HG03520 (cell line): ENCODE data around the gene TCAF1.

Source experiments
- ATAC-seq: cut with Tn5 transposase; IDR thresholded peaks from one replicate; pipeline ENCODE4 v1.9.1; 2021; ENCODE audit warnings: mild to moderate bottlenecking, moderate library complexity; ENCODE audit not compliant: unreplicated experiment

The TCAF1 gene

GRCh38 chr7:143901668-143902331 lies at the start of gene TCAF1:
Gene TCAF1 (minus strand): TSS chr7:143902176. CDS start chr7:143876608, 25,568 bp downstream.
- ATAC-seq, result peak; percentile 89

GRCh38 chr7:143948733-143949132 lies 46.8 kb upstream of the TCAF1 start:
- ATAC-seq, result no peak

GRCh38 chr7:143947111-143947510 lies 45.1 kb upstream of the TCAF1 start:
- ATAC-seq, result no peak

DNA sequence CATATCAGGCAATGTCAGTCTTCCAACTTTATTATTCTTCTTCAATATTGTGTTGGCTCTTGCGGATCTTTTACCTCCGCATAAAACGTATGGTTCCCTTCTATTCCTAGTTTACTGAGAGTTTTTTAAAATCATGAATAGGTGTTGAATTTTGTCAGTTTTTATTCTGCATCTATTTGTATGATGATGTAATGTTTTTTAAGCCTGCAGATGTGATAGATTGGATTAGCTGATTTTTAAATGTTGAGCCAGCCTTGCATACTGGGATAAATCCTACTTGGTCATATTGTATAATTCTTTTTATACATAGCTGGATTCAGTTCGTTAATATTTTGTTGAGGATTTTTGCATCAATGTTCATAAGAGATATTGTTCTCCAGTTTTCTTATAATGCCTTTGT lies 43.4 kb upstream of the TCAF1 start:
- ATAC-seq, result no peak

GRCh38 chr7:143938379-143939243 lies 36.6 kb upstream of the TCAF1 start:
- ATAC-seq, result no peak

DNA sequence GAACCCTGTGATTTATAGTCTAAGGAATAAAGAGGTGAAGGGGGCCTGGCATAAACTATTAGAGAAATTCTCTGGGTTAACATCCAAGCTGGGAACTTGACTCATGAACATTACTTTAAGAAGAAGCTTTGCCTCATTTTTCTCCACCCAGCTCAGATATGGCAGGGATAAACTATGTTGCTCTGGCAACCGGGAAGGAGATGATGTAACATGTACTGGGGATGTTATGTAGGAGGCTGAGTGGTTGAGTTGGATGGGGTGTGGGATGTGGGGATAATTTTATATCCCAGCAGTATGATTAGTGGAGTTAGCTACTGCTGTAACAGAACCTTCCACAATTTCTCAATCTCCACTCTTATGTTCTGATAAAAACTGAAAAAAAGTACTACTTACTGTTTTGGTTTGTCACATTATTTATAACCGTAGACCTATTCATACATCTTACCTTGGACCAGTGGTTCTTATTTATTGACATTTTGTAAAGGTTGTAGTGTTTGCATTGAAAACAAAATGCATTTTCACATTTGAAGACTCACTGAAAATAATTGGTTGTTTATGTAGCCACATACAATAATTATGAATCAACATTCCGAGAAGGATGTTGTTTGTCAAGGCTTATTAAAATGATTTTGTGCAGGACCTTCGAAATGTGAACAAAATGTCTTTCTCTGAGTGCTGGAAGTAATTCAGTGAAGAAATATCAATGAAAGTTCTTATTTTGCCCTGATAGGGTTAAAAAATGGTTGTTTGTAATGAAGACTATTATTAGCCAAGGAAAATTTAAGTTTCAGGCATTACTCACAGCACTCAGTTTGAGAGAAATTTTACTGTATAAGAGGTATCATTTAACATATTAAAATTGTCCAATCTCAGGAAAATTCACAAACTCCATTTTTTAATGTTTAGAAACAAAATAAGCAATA lies 34.4 kb upstream of the TCAF1 start:
- no peak for ATAC-seq

- ATAC-seq, result no peak
Observed at GRCh38 chr7:143934526-143935325, 32.8 kb upstream of the TCAF1 start, which contains the start of gene OR2F2. Gene OR2F2 (plus strand): TSS chr7:143935233. CDS start chr7:143935233, 0 bp downstream.

GRCh38 chr7:143931739-143932138 lies 29.8 kb upstream of the TCAF1 start:
- no peak for ATAC-seq

- no peak for ATAC-seq
Observed at GRCh38 chr7:143929224-143929920, 27.4 kb upstream of the TCAF1 start.

- ATAC-seq, result no peak
Observed at GRCh38 chr7:143924851-143925250, 22.9 kb upstream of the TCAF1 start.

GRCh38 chr7:143914938-143915652 lies 13.1 kb upstream of the TCAF1 start:
- no peak for ATAC-seq

DNA sequence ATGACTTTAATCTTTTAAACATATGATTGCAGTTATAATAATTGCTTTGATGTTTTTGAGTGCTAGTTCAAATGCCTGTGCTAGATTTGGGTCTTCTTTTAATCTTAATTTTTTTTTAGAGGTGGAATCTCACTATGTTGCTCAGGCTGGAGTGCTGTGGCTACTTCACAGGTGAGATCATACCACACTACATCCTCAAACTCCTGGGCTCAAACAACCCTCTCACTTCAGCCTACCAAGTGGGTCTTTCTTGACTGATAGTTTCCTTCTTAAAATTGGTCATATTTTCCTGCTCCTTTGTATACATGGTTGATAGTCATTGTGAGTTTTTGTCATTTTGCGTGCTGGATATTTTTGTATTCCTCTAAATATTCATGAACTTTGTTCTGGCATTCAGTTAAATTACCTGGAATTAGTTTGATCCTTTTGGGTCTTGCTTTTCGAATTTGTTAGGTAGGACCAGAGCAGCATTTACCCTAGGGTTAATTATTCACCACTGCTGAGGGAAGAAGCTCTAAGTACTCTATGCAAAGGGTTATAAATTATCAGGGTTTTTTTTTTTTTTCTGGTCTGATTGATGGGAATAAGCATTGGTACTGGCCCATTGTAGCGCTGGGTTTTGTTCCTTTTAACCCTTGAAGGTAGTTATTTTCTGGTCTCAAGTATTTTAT lies 12.1 kb upstream of the TCAF1 start:
- ATAC-seq, result no peak

DNA sequence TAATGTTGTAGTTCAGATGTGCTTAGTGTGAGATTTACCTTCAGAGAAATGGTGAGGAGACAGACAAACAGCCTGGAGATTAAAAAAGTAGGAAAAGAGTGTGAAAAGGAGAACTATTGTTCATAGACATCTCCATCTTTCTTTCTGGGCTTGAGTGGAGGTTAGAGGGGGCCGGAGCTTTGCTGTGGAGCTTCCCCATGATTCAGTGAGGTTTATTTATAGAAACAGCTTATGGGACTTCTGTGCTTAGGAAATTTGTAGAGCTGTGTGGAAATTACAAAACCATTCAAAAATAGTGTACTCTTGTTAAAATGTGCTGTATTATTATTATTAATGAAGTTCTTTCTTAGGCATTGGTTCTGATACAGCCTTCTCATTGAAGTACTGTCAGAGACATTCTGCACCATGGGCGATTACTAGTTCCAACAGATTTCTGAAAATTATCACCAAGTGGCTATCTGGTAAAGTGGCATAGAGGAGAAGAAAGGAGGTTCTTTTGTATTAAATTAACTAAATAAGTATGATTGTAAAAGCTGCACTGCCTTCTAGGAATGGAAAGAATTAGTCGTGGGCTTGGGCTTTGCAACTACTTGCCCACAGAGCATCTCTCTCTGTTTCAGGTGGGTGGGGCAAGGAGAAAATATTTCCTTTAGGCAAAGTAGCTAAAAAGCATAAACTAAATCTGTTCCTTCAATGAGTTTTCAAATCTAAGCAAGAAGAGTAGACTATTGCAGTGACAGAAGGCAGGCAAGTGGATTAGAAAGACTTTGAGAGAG lies 8.7 kb upstream of the TCAF1 start:
- no peak for ATAC-seq

GRCh38 chr7:143909863-143910262 lies 7.9 kb upstream of the TCAF1 start:
- no peak for ATAC-seq

DNA sequence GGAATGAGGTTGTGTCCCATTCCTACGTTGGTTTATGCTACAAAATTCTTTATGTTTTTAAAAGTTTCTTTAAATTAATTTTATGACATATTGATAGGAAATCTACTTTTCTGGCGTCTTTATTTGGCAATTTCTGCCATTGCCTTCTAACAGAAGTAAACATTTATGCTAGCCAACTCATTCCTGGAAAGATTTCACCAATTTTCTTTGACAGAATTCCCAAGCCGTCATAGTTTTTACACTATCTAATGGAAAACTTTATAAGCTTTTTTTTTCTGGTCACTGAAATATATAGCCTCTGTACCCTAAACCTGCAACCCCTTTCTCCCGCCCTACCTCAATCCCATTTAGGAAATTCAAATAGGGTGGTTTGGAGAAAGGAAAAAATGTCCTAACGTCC lies 6.1 kb upstream of the TCAF1 start:
- no peak for ATAC-seq

DNA sequence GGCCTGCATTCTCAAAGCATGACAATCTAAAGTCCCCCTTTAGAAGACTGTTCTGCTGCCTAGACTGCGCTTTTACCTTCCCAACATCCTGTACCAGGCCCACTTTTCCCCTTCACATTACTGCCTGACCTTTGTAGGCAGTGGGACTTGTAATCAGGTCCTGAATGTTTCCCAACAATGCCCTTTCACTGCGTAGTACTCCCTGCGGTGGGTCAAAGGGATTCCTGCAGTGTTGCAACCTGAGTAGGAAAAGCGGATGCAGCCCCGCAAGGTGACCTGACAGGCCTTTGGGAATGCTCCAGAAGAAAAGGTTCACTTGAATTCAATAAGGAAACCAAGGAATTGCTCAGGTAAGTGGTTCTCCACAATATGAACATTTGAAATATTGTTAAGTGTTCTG lies 4.9 kb upstream of the TCAF1 start:
- ATAC-seq, result no peak

DNA sequence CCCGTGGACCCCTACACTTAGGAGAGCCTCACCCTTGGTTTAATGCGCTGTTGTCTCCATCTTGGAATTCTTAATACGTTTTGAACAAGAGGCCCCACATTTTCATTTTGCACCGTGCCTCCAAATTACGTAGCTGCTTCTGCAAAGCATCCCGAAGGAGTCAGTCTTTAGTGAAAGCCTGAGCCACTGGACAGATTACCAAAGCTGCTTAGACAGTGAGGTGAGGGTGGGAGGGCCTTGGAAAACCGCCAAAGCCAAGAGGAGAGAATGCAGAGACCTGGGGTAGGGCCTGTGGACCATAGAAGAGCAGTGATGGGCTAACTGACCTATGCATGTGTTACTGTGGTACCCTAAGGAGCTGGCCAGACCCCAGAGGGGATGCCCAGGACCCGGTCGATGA lies 4.2 kb upstream of the TCAF1 start:
- ATAC-seq, result no peak

DNA sequence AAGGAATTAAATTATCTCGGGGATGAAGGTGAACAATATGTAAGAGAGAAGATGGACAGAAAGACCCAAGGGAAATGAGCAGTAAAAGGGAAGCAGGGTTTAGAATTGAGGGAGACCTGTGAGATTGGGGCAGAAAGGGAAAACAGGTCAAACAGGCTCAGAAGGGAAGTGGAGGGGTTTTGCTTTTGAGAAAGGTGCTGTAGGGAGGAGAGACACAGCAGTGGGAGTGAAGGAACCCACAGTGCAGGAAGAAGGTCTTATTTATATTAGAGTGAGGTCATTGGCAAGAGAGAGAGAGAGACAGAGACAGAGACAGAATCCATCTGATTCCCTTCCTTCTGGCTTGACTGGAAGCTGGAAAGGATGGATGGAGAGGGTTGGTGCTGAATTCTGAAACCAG lies 3.5 kb upstream of the TCAF1 start:
- no peak for ATAC-seq
